Islet precursor cell (in vitro differentiated cells): ENCODE data around the gene SYTL1.
A peak's percentile ranks its signal among the peaks of the same experiment; 100 is the strongest.

Experiments used
- DNase-seq: peaks from one replicate; pipeline ENCODE4 v3.0.0-alpha.2; 2018

Gene SYTL1

GRCh38 chr1:27318596-27318995 is 23.2 kb upstream of the SYTL1 start:
- no peak for DNase-seq

DNA sequence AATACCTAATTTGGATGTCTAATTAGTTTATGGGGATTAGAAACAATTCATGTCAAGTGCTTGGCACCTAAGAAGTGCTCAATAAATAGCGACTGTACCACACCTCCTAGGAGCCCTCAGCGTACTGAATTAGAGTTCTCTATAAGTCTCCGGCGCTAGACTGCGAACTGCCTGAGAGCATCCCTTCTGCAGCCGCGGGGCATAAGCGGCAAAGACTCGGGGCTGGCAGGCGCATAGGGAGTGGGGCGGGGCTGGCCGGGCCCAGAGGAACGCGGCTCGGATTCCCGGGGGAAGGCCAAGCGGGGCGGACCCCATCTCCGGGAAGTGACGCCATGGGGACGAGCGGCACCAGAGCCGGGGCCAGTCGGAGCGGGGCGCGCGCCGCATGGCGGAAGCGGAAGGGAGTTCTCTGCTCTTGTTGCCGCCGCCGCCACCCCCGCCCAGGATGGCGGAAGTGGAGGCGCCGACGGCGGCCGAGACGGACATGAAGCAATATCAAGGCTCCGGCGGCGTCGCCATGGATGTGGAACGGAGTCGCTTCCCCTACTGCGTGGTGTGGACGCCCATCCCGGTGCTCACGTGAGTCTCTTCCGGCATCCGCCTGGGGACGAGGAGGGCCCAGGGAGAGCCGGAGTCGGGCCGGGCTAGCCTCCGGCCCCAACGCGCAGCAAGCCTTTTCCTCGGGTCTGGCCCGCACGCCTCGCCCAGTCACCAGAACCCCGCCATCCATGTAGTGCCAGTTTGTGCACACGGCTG is 19.8 kb upstream of the SYTL1 start, which contains the start of gene TMEM222:
TMEM222 (plus strand) TSS at position 351 of the 756 bp plus-strand sequence; CDS start at position 386, 35 bp downstream.
- DNase-seq = peak; percentile 99

GRCh38 chr1:27322569-27323240 is 19.1 kb upstream of the SYTL1 start:
- no peak for DNase-seq

- DNase-seq = no peak
Measured at GRCh38 chr1:27325286-27325685, 16.5 kb upstream of the SYTL1 start.

DNA sequence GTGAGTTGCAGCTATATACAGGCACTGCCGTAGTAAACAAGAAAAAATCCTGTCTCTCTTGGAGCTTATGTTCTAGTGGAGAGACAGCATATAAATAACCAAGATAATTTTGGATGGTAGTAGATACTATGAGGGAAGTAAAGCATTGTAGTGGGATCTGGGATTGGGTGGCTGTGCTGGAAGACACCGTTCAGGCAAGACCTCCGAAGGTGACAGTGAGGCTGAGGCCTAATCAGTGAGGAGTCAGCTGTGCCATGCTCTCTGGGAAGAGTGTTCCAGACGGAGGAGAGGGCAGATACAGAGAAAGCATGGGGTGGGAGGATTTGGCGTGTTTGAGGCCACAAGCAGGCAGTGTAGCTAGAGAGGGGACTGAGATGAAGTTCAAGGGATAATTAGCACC is 13.9 kb upstream of the SYTL1 start:
- no peak for DNase-seq

GRCh38 chr1:27330786-27331185 is 11.0 kb upstream of the SYTL1 start:
- no peak for DNase-seq

DNA sequence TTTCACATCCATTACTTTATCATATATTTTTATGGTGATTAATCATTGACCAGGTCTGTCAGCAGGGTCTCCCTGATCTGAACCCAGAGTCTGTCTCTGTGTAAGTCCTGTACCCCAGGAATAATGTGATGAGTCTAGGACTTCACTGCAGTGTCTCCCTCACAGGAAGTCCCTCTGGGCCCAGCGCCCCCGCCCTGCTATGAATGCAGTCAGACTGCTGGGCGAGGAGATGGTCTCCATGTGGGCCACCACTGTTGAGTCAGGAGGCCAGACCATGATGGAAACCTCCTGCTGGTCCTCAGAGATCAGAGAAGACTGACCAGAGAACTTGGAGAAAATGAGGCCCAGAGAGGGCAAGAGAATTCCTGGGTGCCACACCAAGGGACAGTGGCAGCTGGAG is 10.4 kb upstream of the SYTL1 start:
- no peak for DNase-seq

GRCh38 chr1:27331922-27332321 is 9.9 kb upstream of the SYTL1 start:
- DNase-seq = no peak

DNA sequence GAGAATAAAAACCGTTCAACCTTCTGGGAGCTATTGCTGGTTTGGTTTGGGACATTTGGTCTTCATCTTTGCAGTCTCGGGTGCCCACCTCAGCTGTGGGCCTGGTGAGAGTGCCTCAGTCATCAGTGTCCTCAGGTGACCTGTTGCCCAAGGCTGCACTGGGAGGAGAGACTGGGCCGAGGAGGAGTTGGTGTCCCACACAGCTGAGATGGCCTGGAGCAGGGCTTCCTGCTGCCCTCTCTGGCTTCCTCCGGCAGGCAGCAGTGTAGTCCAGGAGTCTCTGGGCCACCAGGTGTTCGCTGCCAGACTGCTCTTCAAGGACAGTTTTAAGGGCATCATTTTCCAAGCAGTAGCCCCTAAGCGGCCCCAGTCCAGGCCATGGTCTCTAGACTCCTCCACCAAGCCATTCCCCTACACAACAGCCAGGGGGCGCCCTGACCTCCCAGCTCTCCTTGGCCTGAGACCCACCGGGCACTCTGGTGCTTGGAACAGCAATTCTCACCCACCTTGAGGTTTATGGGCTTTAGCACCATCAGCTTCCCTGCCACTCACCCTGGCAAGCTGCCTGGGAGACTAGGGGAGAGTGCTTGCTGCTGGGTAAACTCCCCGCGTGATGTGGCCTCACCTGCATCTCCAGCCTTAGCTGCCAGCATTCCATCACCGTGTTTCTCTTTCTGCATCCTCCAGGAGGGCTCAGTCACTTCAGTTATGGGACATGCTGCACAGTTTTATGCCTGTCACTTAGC is 9.1 kb upstream of the SYTL1 start:
- DNase-seq = peak; percentile 75

DNA sequence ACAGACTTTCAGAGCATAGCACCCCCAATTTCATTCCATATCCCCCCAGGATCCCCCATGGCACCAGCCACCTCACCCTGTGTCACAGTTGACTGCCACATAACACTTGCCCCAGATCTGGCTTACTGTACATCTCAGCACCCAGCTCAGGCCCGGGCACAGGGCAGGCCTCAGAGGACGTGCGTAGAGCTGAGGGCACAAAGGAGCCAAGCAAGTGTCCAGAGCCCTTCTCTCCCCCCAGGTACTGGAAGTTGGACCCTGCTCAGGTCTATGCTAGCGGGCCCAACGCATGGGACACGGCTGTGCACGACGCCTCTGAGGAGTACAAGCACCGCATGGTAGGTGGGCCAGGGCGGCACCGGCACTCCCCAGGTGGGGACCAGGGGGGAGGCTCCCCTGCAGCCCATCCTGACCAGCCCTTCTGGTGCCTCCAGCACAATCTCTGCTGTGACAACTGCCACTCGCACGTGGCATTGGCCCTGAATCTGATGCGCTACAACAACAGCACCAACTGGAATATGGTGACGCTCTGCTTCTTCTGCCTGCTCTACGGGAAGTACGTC is 8.0 kb upstream of the SYTL1 start:
- no peak for DNase-seq

GRCh38 chr1:27335506-27336422 is 6.1 kb upstream of the SYTL1 start:
- DNase-seq = no peak

GRCh38 chr1:27336756-27337155 is 5.1 kb upstream of the SYTL1 start:
- no peak for DNase-seq

GRCh38 chr1:27338751-27339150 is 3.1 kb upstream of the SYTL1 start:
- DNase-seq = no peak

DNA sequence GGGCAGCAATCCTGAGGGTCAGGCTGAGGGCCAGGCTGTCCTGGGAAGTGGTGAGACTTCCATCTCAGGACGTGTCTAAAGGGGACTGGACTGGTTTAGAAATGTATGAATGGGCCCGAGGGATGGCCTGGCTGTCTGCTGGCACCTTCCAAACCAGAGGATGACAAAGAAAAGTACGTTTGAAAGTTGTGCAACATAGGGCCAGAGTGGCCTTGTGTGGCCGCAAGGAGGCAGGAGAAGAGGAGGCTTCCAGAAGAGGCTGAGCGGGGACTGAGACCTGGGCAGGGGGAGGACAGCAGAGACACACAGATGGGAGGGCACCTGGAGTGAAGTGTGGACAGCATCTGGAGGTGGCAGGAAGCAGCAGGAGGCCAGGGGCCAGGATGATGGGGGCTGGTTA is 2.6 kb upstream of the SYTL1 start:
- DNase-seq = no peak

DNA sequence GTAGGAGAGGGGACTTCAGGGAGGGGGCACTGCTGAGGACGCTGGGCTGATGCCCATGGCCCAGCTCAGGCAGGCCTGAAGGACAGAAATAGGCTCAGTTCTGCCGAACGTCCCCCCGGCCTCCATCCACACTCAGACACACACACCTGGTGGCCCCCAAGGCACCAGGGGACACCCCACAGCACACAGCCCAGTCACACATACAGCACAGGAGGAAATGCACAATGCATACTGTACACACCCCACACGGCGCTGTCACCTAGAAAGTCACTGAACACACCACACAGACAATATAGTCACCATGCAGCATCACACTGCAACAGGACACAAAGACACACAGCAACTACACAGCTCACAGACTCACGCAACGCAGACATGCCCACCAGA is 562 bp downstream of the SYTL1 start:
- DNase-seq = no peak

- DNase-seq = peak; percentile 91
Measured at GRCh38 chr1:27342778-27343638, 1.2 kb downstream of the SYTL1 start.

- DNase-seq = no peak
Measured at GRCh38 chr1:27343639-27344025, 1.8 kb downstream of the SYTL1 start.

DNA sequence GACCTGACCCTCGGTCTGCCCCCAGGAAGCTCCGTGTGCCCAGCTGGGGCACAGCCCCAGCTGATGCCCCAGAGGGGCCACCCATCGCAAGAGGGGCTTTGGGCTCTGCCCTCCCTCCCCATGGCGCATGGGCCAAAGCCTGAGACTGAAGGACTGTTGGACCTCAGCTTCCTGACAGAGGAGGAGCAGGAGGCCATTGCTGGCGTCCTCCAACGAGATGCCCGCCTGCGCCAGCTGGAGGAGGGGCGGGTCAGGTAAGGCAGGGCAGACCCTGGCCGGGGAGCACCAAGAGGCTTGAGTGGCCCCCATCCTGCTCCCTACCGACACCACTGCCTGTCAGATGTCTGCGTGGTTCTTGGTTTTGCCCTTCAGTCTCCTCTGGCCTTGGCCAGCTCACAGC is 3.5 kb downstream of the SYTL1 start:
- DNase-seq = no peak

DNA sequence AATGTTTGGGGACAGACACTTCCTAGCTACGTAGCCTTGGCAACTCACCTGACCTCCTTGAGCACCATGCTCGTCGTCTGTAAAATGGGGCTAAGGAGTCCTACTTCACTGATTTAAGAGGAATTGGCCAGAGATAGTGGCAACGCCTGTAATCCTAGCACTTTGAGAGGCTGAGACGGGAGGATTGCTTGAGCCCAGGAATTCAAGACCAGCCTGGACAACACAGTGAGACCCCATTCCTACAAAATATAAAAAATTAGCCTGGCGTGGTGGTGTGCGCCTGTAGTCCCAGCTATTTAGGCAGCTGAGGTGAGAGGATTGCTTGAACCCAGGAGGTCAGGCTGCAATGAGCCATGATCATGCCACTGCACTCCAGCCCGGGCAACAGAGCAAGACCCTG is 4.5 kb downstream of the SYTL1 start:
- DNase-seq = no peak

DNA sequence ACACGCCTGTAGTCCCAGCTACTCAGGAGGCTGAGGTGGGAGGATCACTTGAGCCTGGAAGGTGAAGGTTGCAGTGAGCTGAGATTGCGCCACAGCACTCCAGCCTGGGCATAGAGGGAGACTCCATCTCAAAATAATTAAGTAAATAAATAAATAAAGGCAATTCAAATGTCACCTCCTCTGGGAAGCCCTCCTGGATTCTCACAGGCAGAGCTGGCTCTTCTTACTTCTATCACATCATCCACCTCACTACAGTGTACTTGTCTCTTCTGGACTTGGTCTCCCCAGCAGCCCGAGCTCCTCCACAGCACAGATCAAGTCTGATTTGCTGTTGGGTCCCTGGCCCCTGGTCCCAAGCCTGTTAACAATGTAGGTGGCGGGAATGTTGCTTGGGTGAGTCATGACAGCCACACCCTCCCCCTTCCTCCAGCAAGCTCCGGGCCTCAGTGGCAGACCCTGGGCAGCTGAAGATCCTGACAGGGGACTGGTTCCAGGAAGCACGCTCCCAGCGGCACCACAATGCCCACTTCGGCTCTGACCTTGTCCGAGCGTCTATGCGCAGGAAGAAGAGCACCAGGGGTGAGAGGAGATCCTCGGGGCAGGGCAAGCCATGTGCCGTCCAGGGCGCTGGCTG is 5.3 kb downstream of the SYTL1 start:
- peak; percentile 88 for DNase-seq
